Pancreas (tissue), 10 donors: Measurements from ENCODE around the gene GAB1. TPM values are rescaled to one million over a fixed set of nuclear protein-coding genes. Genes with fewer than 3 reads are reported as not detected.
A peak's percentile ranks its signal among the peaks of the same experiment; 100 is the strongest.

Source experiments
- ATAC-seq, 4 donors: fragments of 200-7000 bp; cut with Tn5 transposase; one replicate each; pipeline versions ENCODE4 v1.8.0 to v1.9.1; 2020; ENCODE audit warnings: mild to moderate bottlenecking in 4 of 4, moderate library complexity in 4 of 4
- DNase-seq, 6 donors: peaks; one replicate each; pipeline ENCODE4 v3.0.0-alpha.2; 2020
- FAIRE-seq: peaks from 2 replicates; lab custom pipeline; 2012; peaks lifted over from hg19 to GRCh38; lab: Jason Lieb, UNC
- H3K27ac ChIP-seq, 4 donors: fragments of 200-600 bp; sonication (generic); 1 replicate in 3 of 4; 2 replicates in 1 of 4; pipeline versions ENCODE4 v1.5.0 to v1.8.0; 2020
- H3K27me3 ChIP-seq, 4 donors: fragments of 200-600 bp; one replicate each; pipeline ENCODE4 v1.8.0; 2021
- H3K36me3 ChIP-seq, 3 donors: fragments of 200-600 bp; sonication (generic) in 1 of 3; one replicate each; pipeline versions ENCODE4 v1.5.0 to v1.8.0; 2020 to 2021
- H3K4me1 ChIP-seq, 3 donors: fragments of 200-600 bp; one replicate each; pipeline ENCODE4 v1.8.0; 2021
- H3K4me3 ChIP-seq, 4 donors: fragments of 200-600 bp; sonication (generic) in 2 of 4; one replicate each; pipeline versions ENCODE4 v1.5.0 to v1.8.0; 2020 to 2021
- H3K9me3 ChIP-seq, 4 donors: fragments of 200-600 bp; one replicate each; pipeline ENCODE4 v1.8.0; 2021
- WGBS, 2 donors: extraction: QIAGEN DNeasy Blood & Tissue Kit; methylation state at CpG; one replicate each; pipeline ENCODE4 v1.1.7; 2013; 5-methylcytosine and 5-hydroxymethylcytosine counted together
- intact Hi-C, 3 donors: fragments of 100-400 bp; cut with DNase I; formaldehyde crosslinking; loops; one replicate each; pipeline versions ENCODE4 v1.11.1 to v1.14.2; 2022
- polyA plus RNA-seq, 2 donors: library from polyadenylated mRNA; stranded (reverse); fragments of 200-250 nt; gene quantifications; one replicate each; pipeline ENCODE4 v1.2.3, GENCODE V29; 2013
- total RNA-seq, 6 donors: library from RNA; stranded (reverse); fragmentation: NEBNext Ultra II Directional in 4 of 6; extraction: Animal tissue kit (Norgen Biotek cat#: 25700) in 4 of 6; gene quantifications; one replicate each; pipeline versions ENCODE4 v1.2.1 to v1.2.4, GENCODE V29; 2021 to 2023
- TF ChIP-seq, protein P1 (sequence below), 4 donors: fragments of 200-600 bp; sonication (generic) in 3 of 4; IDR thresholded peaks; one replicate each; pipeline versions ENCODE4 v1.5.0 to v1.8.0; 2021; ENCODE audit warnings: antibody characterized with exemption in 4 of 4
- donor health status: healthy with polysubstance abuse.
- donor health status: DM: no; HTN: no; CAD: no; lungs with moderate emphysema.
- donor health status: DM: no; HTN: no; CAD: no.
- donor health status: control.
- donor health status: control.
- donor health status: Bipolar disorder and iron deficiency.
- donor health status: DM: yes; HTN: yes; CAD: no.
- donor health status: DM: no; HTN: no; CAD: no.
- donor health status: DM: no; HTN: no; CAD: no.
- donor health status: DM: yes; HTN: yes; CAD: no.

The GAB1 gene
- total and polyA plus RNA-seq, 8 donors: 3.0 to 21.2 (median 9.9) TPM

DNA sequence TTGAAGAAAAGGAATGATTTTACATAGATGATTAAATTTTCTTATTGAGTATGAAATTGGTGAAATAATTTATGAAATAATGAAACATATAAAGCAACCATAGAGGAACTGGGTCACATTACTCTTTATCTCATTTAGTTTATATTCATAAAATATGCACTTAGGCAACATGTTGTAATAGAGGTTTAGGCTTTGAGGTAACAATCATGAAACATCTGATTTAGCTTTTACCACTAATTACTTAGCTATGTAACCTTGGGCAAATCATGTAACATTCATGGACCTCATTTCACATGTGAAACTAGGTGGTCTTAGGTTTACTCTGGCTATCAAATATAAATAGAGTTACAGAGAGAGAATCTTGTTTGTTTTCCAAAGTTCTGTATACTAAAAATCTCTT, 122.3 kb downstream of the GAB1 start:
- peak; percentile 73 for FAIRE-seq

DNA sequence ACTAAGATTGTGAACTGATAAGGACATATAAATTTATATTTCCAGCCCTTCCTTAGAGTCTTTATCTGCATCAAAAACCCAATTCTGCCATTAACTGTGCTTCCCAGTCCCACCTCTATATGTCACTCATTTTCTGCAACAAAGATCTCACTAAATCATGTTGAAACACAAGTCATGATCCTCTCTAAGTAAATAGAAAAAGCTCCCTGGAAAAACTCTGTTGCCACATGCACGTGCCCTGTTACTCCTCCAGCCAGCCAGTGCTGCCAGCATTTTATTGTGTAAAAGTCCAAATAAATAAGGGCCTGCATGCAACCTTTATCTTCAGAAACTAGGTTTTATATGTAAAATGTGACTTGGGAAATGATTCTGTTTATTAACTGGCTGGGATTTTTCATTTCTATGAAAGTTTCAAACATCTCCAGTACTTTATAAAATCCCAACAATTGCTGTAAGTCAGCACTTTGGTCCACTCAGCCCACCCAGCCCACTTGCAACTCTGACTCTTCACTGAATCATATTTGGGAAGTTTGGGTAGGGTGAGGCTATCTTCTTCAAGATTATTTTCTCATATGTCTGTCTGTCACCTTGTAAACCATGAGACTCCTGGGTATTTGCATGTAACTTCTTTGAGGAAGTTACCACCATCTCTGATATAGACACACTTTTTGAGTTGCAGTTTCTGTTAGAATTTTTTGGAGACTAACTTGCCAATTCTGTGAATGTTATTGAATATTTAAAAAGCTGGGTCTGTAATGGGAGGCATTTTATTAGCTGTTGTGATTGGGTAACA, 136.9 kb downstream of the GAB1 start:
- FAIRE-seq: no peak
- Histone ChIP-seq H3K9me3 (no peaks in the 10 kb centered on the region), H3K27me3 (no peaks in the 10 kb centered on the region), H3K4me1 (no peaks in the 10 kb centered on the region), H3K36me3 (no peaks in the 10 kb centered on the region), H3K4me3 (no peak overlapping the region), H3K27ac (no peak overlapping the region)
- WGBS, 2 donors: 81 to 84% methylated on average over 1 of the region's 1 CpG
- TF ChIP-seq, protein P1, sequence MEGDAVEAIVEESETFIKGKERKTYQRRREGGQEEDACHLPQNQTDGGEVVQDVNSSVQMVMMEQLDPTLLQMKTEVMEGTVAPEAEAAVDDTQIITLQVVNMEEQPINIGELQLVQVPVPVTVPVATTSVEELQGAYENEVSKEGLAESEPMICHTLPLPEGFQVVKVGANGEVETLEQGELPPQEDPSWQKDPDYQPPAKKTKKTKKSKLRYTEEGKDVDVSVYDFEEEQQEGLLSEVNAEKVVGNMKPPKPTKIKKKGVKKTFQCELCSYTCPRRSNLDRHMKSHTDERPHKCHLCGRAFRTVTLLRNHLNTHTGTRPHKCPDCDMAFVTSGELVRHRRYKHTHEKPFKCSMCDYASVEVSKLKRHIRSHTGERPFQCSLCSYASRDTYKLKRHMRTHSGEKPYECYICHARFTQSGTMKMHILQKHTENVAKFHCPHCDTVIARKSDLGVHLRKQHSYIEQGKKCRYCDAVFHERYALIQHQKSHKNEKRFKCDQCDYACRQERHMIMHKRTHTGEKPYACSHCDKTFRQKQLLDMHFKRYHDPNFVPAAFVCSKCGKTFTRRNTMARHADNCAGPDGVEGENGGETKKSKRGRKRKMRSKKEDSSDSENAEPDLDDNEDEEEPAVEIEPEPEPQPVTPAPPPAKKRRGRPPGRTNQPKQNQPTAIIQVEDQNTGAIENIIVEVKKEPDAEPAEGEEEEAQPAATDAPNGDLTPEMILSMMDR (IDR thresholded peaks at IDR 0.05): no peak
- intact Hi-C loops: no loop called here
- no peak for ATAC-seq
- DNase-seq: no peak

More for the DNA sequence above, 122.3 kb downstream of the GAB1 start:
- Histone ChIP-seq H3K36me3 (peaks cover 0 to 9% (median 0%) of the 10 kb centered on the region in 3 donors), H3K4me1 (no peaks in the 10 kb centered on the region), H3K4me3 (no peak overlapping the region), H3K27ac (no peak overlapping the region), H3K9me3 (no peaks in the 10 kb centered on the region), H3K27me3 (no peaks in the 10 kb centered on the region)
- intact Hi-C loops: no loop called here
- TF ChIP-seq, protein P1 (IDR thresholded peaks at IDR 0.05): no peak
- ATAC-seq (no peak), DNase-seq (no peak)

DNA sequence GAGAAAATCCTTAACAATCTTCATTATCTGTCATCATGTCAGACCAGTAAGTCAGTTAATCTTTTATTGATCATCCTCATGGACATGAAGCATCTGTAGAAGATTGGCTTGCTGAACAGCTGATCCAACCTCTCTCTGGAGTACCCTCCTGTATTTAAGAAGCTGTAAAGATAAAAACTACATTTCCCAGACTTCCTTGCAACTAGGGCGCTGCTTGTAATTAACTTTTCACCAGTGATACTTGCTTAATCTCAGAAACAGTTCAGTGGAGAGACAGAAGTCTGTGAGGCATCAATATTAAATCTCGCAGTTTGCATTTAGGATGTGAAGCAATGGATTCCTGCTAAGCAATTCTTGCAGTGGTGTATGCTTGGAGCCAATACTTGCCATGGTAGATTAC, 140.8 kb downstream of the GAB1 start:
- Histone ChIP-seq H3K4me3 (no peak overlapping the region), H3K9me3 (no peaks in the 10 kb centered on the region), H3K4me1 (no peaks in the 10 kb centered on the region), H3K36me3 (no peaks in the 10 kb centered on the region), H3K27me3 (no peaks in the 10 kb centered on the region), H3K27ac (no peak overlapping the region)
- DNase-seq (no peak), ATAC-seq (no peak), FAIRE-seq (no peak)
- intact Hi-C loops: no loop called here
- TF ChIP-seq, protein P1 (IDR thresholded peaks at IDR 0.05): no peak
- WGBS, 2 donors: 92 to 93% methylated on average over 2 of the region's 2 CpGs

DNA sequence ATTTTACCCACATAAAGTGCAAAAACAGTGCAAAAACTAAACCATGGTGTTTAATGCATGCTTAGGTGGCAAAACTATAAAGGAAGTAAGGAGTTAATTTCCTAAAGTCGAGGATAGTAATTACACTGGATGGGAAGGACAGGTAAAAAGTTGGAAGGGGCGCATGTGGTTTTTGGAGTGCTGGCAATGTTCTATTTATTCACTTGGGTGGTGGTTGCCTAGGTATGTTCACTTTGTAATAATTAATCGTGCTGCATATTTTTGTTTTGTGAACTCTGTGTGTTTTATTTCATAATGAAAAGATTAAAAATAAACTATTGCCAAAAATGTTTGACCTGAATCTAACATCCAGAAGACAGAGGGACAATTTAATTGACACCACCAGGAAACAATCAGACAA, 144.7 kb downstream of the GAB1 start:
- H3K9me3 ChIP-seq: no peaks in the 10 kb centered on the region
- FAIRE-seq (no peak), DNase-seq (no peak), ATAC-seq (peak in 1 of 4 donors; percentile 57)
- WGBS, 2 donors: 14 to 19% methylated on average over 3 of the region's 3 CpGs
- no peak overlapping the region for H3K27ac ChIP-seq
- no peaks in the 10 kb centered on the region for H3K27me3 ChIP-seq
- intact Hi-C loops: loop anchor here in 1 of 3 donors (10.0 kb wide), 1 partner anchor 277 kb away; no protein-coding TSS in a partner anchor
- TF ChIP-seq, protein P1 (IDR thresholded peaks at IDR 0.05): no peak
- H3K4me3 ChIP-seq: no peak overlapping the region
- H3K4me1 ChIP-seq: no peaks in the 10 kb centered on the region
- H3K36me3 ChIP-seq: no peaks in the 10 kb centered on the region

DNA sequence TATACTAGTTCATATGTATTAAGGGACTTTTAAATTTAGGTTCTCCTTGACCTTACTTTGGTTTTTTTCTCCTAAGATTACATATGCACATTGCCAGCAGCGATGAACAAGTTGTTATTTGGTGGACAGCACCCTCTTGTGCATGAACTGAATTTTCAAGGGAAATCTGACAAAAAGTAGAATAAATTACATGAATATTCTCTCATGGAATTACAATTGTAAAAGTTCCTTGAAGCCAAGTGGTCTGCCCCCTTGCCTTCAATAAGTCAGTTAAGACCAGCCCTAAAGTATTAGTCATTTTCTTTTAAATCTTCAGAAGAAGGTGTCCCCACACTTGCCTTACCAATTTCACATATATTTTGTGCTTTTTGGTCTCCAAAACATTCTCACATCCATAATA, 146.2 kb downstream of the GAB1 start:
- ATAC-seq (peak in 3 of 4 donors; percentile 73 to 84 (median 74)), FAIRE-seq (peak; percentile 91), DNase-seq (peak in 1 of 6 donors; percentile 18)
- no peaks in the 10 kb centered on the region for H3K9me3 ChIP-seq
- intact Hi-C loops: loop anchor here in 1 of 3 donors (10.0 kb wide), 1 partner anchor 278 kb away; no protein-coding TSS in a partner anchor
- 0% methylated on average over 1 of the region's 1 CpG for whole genome bisulfite sequencing, 2 donors
- no peak overlapping the region for H3K27ac ChIP-seq
- TF ChIP-seq, protein P1 (IDR thresholded peaks at IDR 0.05): peak in 3 of 4 donors; percentile 8 to 32 (median 28)
- H3K36me3 ChIP-seq: no peaks in the 10 kb centered on the region
- no peaks in the 10 kb centered on the region for H3K4me1 ChIP-seq
- H3K27me3 ChIP-seq: no peaks in the 10 kb centered on the region
- no peak overlapping the region for H3K4me3 ChIP-seq
